Loucy (cell line): ENCODE measurements around the gene ANXA3.

Source experiments
- H2AFZ ChIP-seq: fragments of 200-600 bp; sonication (generic); 2 replicates; pipeline ENCODE4 v1.6.0; 2016; ENCODE audit warnings: antibody characterized with exemption, mild to moderate bottlenecking, low read length, moderate library complexity
- H3F3A ChIP-seq: fragments of 200-600 bp; 2 replicates; pipeline ENCODE4 v1.6.0; 2016; ENCODE audit warnings: antibody characterized with exemption, low read depth, mild to moderate bottlenecking
- H3K27me3 ChIP-seq: fragments of 200-600 bp; sonication (generic); 2 replicates; pipeline ENCODE4 v1.6.1; 2014; ENCODE audit warnings: low read length, mild to moderate bottlenecking; ENCODE audit not compliant: insufficient read depth, poor library complexity, severe bottlenecking
- H3K36me3 ChIP-seq: fragments of 200-600 bp; sonication (generic); 2 replicates; pipeline ENCODE4 v1.6.1; 2016; ENCODE audit warnings: low read length; ENCODE audit not compliant: insufficient read depth
- H3K4me1 ChIP-seq: fragments of 200-600 bp; sonication (generic); 2 replicates; pipeline ENCODE4 v1.5.1; 2014; ENCODE audit warnings: low read length, mild to moderate bottlenecking; ENCODE audit not compliant: insufficient read depth, poor library complexity, severe bottlenecking
- H3K4me2 ChIP-seq: fragments of 200-600 bp; sonication (generic); 2 replicates; pipeline ENCODE4 v1.6.0; 2014; ENCODE audit warnings: antibody characterized with exemption, low read length, low read depth, mild to moderate bottlenecking; ENCODE audit not compliant: poor library complexity, severe bottlenecking
- H3K4me3 ChIP-seq: fragments of 200-600 bp; sonication (generic); 2 replicates; pipeline ENCODE4 v1.5.1; 2014; ENCODE audit warnings: low read length, mild to moderate bottlenecking, mixed read lengths; ENCODE audit not compliant: poor library complexity, severe bottlenecking
- H3K79me2 ChIP-seq: fragments of 200-600 bp; sonication (generic); 2 replicates; pipeline ENCODE4 v1.6.1; 2014; ENCODE audit warnings: low read length; ENCODE audit not compliant: insufficient read depth
- H3K9ac ChIP-seq: fragments of 200-600 bp; sonication (generic); 2 replicates; pipeline ENCODE4 v1.6.0; 2014; ENCODE audit warnings: mild to moderate bottlenecking, low read depth, low read length, moderate library complexity; ENCODE audit not compliant: poor library complexity, severe bottlenecking
- H3K9me2 ChIP-seq: fragments of 200-600 bp; sonication (generic); replicated peaks from 2 replicates; pipeline ENCODE4 v1.6.1; 2016; ENCODE audit warnings: low read depth, low read length, mixed read lengths
- H3K9me3 ChIP-seq: fragments of 200-600 bp; sonication (generic); 2 replicates; pipeline ENCODE4 v1.6.1; 2014; ENCODE audit warnings: mild to moderate bottlenecking, antibody characterized with exemption, low read length, low read depth; ENCODE audit not compliant: insufficient read depth
- H4K20me1 ChIP-seq: fragments of 200-600 bp; sonication (generic); 2 replicates; pipeline ENCODE4 v1.6.0; 2014; ENCODE audit warnings: antibody characterized with exemption, low read length, mild to moderate bottlenecking; ENCODE audit not compliant: insufficient read depth, poor library complexity, severe bottlenecking
- EZH2phosphoT487 ChIP-seq: fragments of 200-600 bp; IDR thresholded peaks from 2 replicates; pipeline ENCODE4 v1.6.1; 2018; ENCODE audit warnings: antibody characterized with exemption, mild to moderate bottlenecking, moderate library complexity, borderline replicate concordance
- TF ChIP-seq, protein P1 (sequence below): fragments of 200-600 bp; sonication (generic); conservative IDR thresholded peaks from 2 replicates; pipeline ENCODE4 v1.5.1; 2014; ENCODE audit warnings: mild to moderate bottlenecking, antibody characterized with exemption, low read length

Gene ANXA3

GRCh38 chr4:78624048-78624447 lies 72.5 kb downstream of the ANXA3 start:
- Histone ChIP-seq H3F3A (no peaks in the 10 kb centered on the region), H3K9ac (no peak overlapping the region), H3K9me2 (no peaks in the 10 kb centered on the region), H3K4me1 (peaks cover 49% of the 10 kb centered on the region), H3K4me2 (no peak overlapping the region), H3K4me3 (no peak overlapping the region), H4K20me1 (no peaks in the 10 kb centered on the region), H3K27me3 (no peaks in the 10 kb centered on the region), H3K36me3 (no peaks in the 10 kb centered on the region), H2AFZ (peak overlapping the region; percentile 80), H3K79me2 (no peaks in the 10 kb centered on the region), H3K9me3 (no peaks in the 10 kb centered on the region)
- TF ChIP-seq, protein P1, sequence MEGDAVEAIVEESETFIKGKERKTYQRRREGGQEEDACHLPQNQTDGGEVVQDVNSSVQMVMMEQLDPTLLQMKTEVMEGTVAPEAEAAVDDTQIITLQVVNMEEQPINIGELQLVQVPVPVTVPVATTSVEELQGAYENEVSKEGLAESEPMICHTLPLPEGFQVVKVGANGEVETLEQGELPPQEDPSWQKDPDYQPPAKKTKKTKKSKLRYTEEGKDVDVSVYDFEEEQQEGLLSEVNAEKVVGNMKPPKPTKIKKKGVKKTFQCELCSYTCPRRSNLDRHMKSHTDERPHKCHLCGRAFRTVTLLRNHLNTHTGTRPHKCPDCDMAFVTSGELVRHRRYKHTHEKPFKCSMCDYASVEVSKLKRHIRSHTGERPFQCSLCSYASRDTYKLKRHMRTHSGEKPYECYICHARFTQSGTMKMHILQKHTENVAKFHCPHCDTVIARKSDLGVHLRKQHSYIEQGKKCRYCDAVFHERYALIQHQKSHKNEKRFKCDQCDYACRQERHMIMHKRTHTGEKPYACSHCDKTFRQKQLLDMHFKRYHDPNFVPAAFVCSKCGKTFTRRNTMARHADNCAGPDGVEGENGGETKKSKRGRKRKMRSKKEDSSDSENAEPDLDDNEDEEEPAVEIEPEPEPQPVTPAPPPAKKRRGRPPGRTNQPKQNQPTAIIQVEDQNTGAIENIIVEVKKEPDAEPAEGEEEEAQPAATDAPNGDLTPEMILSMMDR: no peak
- TF ChIP-seq EZH2phosphoT487: no peak

GRCh38 chr4:78625073-78625472 lies 73.5 kb downstream of the ANXA3 start:
- Histone ChIP-seq H2AFZ (peak overlapping the region; percentile 80; the same call in 1 of the 2 replicates), H3F3A (no peaks in the 10 kb centered on the region), H3K27me3 (no peaks in the 10 kb centered on the region), H4K20me1 (no peaks in the 10 kb centered on the region), H3K9me2 (no peaks in the 10 kb centered on the region), H3K4me1 (peaks cover 55% of the 10 kb centered on the region), H3K4me3 (no peak overlapping the region), H3K4me2 (no peak overlapping the region), H3K9ac (no peak overlapping the region), H3K9me3 (no peaks in the 10 kb centered on the region), H3K79me2 (no peaks in the 10 kb centered on the region), H3K36me3 (no peaks in the 10 kb centered on the region)
- TF ChIP-seq, protein P1: no peak
- TF ChIP-seq EZH2phosphoT487: no peak

- peak overlapping the region; percentile 43 for H3K4me2 ChIP-seq
- peaks cover 49% of the 10 kb centered on the region for H3K4me1 ChIP-seq
Measured at GRCh38 chr4:78627046-78627965, 75.7 kb downstream of the ANXA3 start.

More at GRCh38 chr4:78627046-78627965, 75.7 kb downstream of the ANXA3 start:
- Histone ChIP-seq H3K9me3 (no peaks in the 10 kb centered on the region), H3K79me2 (no peaks in the 10 kb centered on the region), H3K27me3 (no peaks in the 10 kb centered on the region), H2AFZ (peak overlapping the region; percentile 68), H3K36me3 (no peaks in the 10 kb centered on the region), H3K9me2 (no peaks in the 10 kb centered on the region), H4K20me1 (no peaks in the 10 kb centered on the region), H3K4me3 (peak overlapping the region; percentile 18), H3F3A (no peaks in the 10 kb centered on the region), H3K9ac (peak overlapping the region; percentile 8)
- TF ChIP-seq, protein P1: no peak
- TF ChIP-seq EZH2phosphoT487: no peak
